ENCODE data around the gene EPHA8. TPM values are rescaled to one million over a fixed set of nuclear protein-coding genes. Genes with fewer than 3 reads are reported as not detected.

Gene EPHA8
- total RNA-seq, 2 donors from 2014 or later, result not detected

- Histone ChIP-seq H3K27ac (no peak overlapping the region), H3K36me3 (no peaks in the 10 kb centered on the region), H3K27me3 (no peaks in the 10 kb centered on the region), H3K4me1 (no peaks in the 10 kb centered on the region), H3K9me3 (no peaks in the 10 kb centered on the region), H3K4me3 (no peak overlapping the region)
- no peak for DNase-seq (ENCODE audit: low spot score)
- TF ChIP-seq, protein P1, sequence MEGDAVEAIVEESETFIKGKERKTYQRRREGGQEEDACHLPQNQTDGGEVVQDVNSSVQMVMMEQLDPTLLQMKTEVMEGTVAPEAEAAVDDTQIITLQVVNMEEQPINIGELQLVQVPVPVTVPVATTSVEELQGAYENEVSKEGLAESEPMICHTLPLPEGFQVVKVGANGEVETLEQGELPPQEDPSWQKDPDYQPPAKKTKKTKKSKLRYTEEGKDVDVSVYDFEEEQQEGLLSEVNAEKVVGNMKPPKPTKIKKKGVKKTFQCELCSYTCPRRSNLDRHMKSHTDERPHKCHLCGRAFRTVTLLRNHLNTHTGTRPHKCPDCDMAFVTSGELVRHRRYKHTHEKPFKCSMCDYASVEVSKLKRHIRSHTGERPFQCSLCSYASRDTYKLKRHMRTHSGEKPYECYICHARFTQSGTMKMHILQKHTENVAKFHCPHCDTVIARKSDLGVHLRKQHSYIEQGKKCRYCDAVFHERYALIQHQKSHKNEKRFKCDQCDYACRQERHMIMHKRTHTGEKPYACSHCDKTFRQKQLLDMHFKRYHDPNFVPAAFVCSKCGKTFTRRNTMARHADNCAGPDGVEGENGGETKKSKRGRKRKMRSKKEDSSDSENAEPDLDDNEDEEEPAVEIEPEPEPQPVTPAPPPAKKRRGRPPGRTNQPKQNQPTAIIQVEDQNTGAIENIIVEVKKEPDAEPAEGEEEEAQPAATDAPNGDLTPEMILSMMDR (IDR thresholded peaks at IDR 0.05), result no peak
Measured at GRCh38 chr1:22575532-22576149, 12.4 kb downstream of the EPHA8 start.

DNA sequence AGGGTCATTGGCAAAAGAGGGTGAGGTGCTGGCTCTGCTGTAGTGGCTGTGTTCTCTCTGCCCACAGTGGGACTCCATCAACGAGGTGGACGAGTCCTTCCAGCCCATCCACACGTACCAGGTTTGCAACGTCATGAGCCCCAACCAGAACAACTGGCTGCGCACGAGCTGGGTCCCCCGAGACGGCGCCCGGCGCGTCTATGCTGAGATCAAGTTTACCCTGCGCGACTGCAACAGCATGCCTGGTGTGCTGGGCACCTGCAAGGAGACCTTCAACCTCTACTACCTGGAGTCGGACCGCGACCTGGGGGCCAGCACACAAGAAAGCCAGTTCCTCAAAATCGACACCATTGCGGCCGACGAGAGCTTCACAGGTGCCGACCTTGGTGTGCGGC lies 12.9 kb downstream of the EPHA8 start:
- Histone ChIP-seq H3K4me3 (no peak overlapping the region), H3K27ac (no peak overlapping the region), H3K36me3 (no peaks in the 10 kb centered on the region), H3K9me3 (no peaks in the 10 kb centered on the region), H3K4me1 (no peaks in the 10 kb centered on the region), H3K27me3 (no peaks in the 10 kb centered on the region)
- TF ChIP-seq, protein P1 (IDR thresholded peaks at IDR 0.05), result no peak
- DNase-seq (ENCODE audit: low spot score), result no peak

GRCh38 chr1:22576617-22577016 lies 13.3 kb downstream of the EPHA8 start:
- H3K36me3 ChIP-seq, result no peaks in the 10 kb centered on the region
- TF ChIP-seq, protein P1 (IDR thresholded peaks at IDR 0.05), result no peak
- H3K27me3 ChIP-seq, result no peaks in the 10 kb centered on the region
- no peaks in the 10 kb centered on the region for H3K4me1 ChIP-seq
- DNase-seq (ENCODE audit: low spot score), result no peak
- H3K4me3 ChIP-seq, result no peak overlapping the region
- H3K27ac ChIP-seq, result no peak overlapping the region
- H3K9me3 ChIP-seq, result no peaks in the 10 kb centered on the region

DNA sequence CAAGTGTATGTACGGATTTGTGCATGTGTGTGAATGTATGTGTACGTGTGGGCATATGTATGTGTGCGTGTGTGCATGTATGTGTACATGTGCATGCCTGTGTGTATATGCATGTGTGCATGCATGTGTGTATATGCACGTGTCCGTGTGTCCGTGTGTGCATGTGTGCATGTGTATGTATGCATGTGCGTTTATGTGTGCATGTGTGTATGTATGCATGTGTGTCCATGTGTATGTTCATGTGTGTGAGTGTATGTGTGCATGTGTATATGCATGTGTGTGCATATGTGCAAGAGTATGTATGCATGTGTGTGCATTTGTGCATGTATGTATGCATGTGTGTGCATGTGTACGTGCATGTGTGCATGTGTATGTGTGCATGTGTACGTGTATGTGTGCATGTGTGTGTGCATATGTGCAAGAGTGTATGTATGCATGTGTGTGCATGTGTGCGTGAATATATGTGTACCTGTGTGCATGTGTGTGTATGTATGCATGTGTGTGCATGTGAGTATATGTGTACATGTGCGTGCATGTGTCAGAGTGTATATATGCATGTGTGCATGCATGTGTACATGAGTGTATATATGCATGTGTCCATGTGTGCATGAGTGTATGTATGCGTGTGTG lies 15.6 kb downstream of the EPHA8 start:
- Histone ChIP-seq H3K36me3 (no peaks in the 10 kb centered on the region), H3K27me3 (no peaks in the 10 kb centered on the region), H3K9me3 (no peaks in the 10 kb centered on the region), H3K4me3 (no peak overlapping the region), H3K27ac (no peak overlapping the region), H3K4me1 (peaks cover 0 to 9% of the 10 kb centered on the region in 2 donors)
- no peak for DNase-seq (ENCODE audit: low spot score)
- TF ChIP-seq, protein P1 (IDR thresholded peaks at IDR 0.05), result no peak

GRCh38 chr1:22579541-22580155 lies 16.4 kb downstream of the EPHA8 start:
- Histone ChIP-seq H3K4me3 (no peak overlapping the region), H3K4me1 (peaks cover 0 to 9% of the 10 kb centered on the region in 2 donors), H3K27me3 (no peaks in the 10 kb centered on the region), H3K9me3 (no peaks in the 10 kb centered on the region), H3K27ac (no peak overlapping the region), H3K36me3 (no peaks in the 10 kb centered on the region)
- DNase-seq (ENCODE audit: low spot score), result no peak
- TF ChIP-seq, protein P1 (IDR thresholded peaks at IDR 0.05), result no peak

All from right atrium auricular region (tissue), 2 donors.